GM21526 (cell line): ENCODE results near the gene RAB40B.
"Not testable (repeated sequence)": the region's sequence is repeated elsewhere in the genome, so short reads cannot be mapped to it uniquely, and the experiment has no call there.

ENCODE experiments used
- ATAC-seq: cut with Tn5 transposase; IDR thresholded peaks from one replicate; pipeline ENCODE4 v1.9.1; 2021; ENCODE audit warnings: moderate library complexity; ENCODE audit not compliant: unreplicated experiment, low FRiP score

Gene RAB40B

GRCh38 chr17:82698065-82698973, at the start of gene RAB40B:
TSS of gene RAB40B (minus strand) at chr17:82698698. CDS start at chr17:82698596, 102 bp downstream.
- ATAC-seq: peak; percentile 90

- ATAC-seq: no peak
Observed at GRCh38 chr17:82745524-82745923, 47.0 kb upstream of the RAB40B start.

GRCh38 chr17:82744736-82745135, 46.2 kb upstream of the RAB40B start:
- not testable (repeated sequence) for ATAC-seq

- ATAC-seq: no peak
Observed at GRCh38 chr17:82743344-82744219, 45.1 kb upstream of the RAB40B start.

- no peak for ATAC-seq
Observed at GRCh38 chr17:82740906-82741759, 42.6 kb upstream of the RAB40B start.

GRCh38 chr17:82737967-82738877, 39.7 kb upstream of the RAB40B start:
- no peak for ATAC-seq

- no peak for ATAC-seq
Observed at GRCh38 chr17:82736511-82737185, 38.1 kb upstream of the RAB40B start.

- no peak for ATAC-seq
Observed at GRCh38 chr17:82734987-82735866, 36.7 kb upstream of the RAB40B start, which contains the start of gene FN3K. TSS of gene FN3K (plus strand) at chr17:82735615. CDS start at chr17:82735637, 22 bp downstream.

- no peak for ATAC-seq
Observed at GRCh38 chr17:82732118-82732743, 33.7 kb upstream of the RAB40B start.

- ATAC-seq: no peak
Observed at GRCh38 chr17:82729479-82730260, 31.2 kb upstream of the RAB40B start.

GRCh38 chr17:82726427-82726826, 27.9 kb upstream of the RAB40B start:
- no peak for ATAC-seq

- no peak for ATAC-seq
Observed at GRCh38 chr17:82723169-82723807, 24.8 kb upstream of the RAB40B start.

GRCh38 chr17:82722341-82723013, 24.0 kb upstream of the RAB40B start:
- ATAC-seq: no peak

- no peak for ATAC-seq
Observed at GRCh38 chr17:82720204-82720603, 21.7 kb upstream of the RAB40B start.

- no peak for ATAC-seq
Observed at GRCh38 chr17:82718986-82719685, 20.6 kb upstream of the RAB40B start.
